ENCODE measurements around the gene RNH1. TPM values are rescaled to one million over a fixed set of nuclear protein-coding genes. Genes with fewer than 3 reads are reported as not detected.

The RNH1 gene
- total and polyA plus RNA-seq, 10 of the 15 experiments (the other 5 are each of a cell fraction or from before 2014, with no cell fraction given), result 2.3 to 162 (median 72.1) TPM

DNA sequence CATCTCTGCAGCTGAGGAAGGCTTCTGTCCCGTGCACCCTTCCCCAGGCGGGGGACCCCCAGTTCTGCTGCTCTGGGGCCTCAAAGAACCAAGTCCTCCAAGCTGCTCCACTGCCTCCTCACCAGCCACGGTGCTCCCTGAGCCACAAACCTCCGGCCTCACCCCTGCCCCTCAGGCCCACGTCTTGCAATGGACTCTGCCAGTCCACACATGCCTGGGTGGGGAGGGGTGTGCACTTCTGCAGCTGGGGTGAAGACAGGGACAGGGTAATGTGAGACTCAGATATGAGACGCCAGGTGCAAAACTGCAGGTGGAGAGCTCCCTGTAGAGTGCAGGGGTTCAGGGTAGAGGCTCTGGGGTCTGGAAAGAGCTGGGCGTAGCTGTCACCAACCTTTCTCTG, 60.2 kb downstream of the RNH1 start:
- no peaks in the 10 kb centered on the region for H3K27me3 ChIP-seq (replicated peaks in 1 of 2; ENCODE audit: control insufficient read depth in 2 of 2, insufficient read depth in 2 of 2, low read length in 1 of 2)
- DNase-seq (ENCODE audit: low read depth, low spot score) (no peak), ATAC-seq (no peak), FAIRE-seq (no peak)
- H3K4me3 ChIP-seq, result no peak overlapping the region
- CTCF ChIA-PET, result interaction anchor here (2.2 to 2.4 kb wide), 2 partner anchors 141 to 196 kb away, joined by 5 to 13 read pairs; no protein-coding TSS in a partner anchor
- POLR2A ChIA-PET, result interaction anchor here (1.1 kb wide), 1 partner anchor 240 kb away, joined by 3 read pairs; the partner anchor contains the start of genes BET1L and RIC8A
- SMC1A ChIA-PET (ENCODE audit: uncharacterized antibody, unreplicated experiment), result no interaction called here
- H4K20me1 ChIP-seq (ENCODE audit: control insufficient read depth, insufficient read depth), result no peaks in the 10 kb centered on the region
- no TSS peak for BruUV-seq (replicated peaks)
- H3K9me3 ChIP-seq (replicated peaks; ENCODE audit: control insufficient read depth, insufficient read depth, low read length), result no peaks in the 10 kb centered on the region
- 65% methylated on average over 7 of the region's 7 CpGs for WGBS (ENCODE audit: insufficient coverage, insufficient replicate concordance, low lambda C conversion rate, missing lambda C conversion rate)
- H2AFZ ChIP-seq (ENCODE audit: control insufficient read depth, low read depth, low read length), result no peak overlapping the region
- H3K4me2 ChIP-seq (ENCODE audit: control insufficient read depth, insufficient read depth), result no peak overlapping the region
- H3K4me1 ChIP-seq (ENCODE audit: control insufficient read depth, insufficient read depth, low read length), result peaks cover 15% of the 10 kb centered on the region
- H3K27ac ChIP-seq (ENCODE audit: control insufficient read depth, insufficient read depth), result no peak overlapping the region
- intact Hi-C loops (cut with micrococcal nuclease; ENCODE audit: unreplicated experiment), result loop anchor here (10.0 kb wide), 2 partner anchors 142 to 242 kb away; partner anchors contain the start of genes BET1L, IFITM2 and RIC8A
- in situ Hi-C loops (cut with MboI), result no loop called here
- TF ChIP-seq, protein P1, sequence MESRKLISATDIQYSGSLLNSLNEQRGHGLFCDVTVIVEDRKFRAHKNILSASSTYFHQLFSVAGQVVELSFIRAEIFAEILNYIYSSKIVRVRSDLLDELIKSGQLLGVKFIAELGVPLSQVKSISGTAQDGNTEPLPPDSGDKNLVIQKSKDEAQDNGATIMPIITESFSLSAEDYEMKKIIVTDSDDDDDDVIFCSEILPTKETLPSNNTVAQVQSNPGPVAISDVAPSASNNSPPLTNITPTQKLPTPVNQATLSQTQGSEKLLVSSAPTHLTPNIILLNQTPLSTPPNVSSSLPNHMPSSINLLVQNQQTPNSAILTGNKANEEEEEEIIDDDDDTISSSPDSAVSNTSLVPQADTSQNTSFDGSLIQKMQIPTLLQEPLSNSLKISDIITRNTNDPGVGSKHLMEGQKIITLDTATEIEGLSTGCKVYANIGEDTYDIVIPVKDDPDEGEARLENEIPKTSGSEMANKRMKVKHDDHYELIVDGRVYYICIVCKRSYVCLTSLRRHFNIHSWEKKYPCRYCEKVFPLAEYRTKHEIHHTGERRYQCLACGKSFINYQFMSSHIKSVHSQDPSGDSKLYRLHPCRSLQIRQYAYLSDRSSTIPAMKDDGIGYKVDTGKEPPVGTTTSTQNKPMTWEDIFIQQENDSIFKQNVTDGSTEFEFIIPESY (IDR thresholded peaks at IDR 0.05), result no peak
- TF ChIP-seq SREBF1 (IDR thresholded peaks at IDR 0.05; ENCODE audit: low read length), result no peak
- TF ChIP-seq, protein P2, sequence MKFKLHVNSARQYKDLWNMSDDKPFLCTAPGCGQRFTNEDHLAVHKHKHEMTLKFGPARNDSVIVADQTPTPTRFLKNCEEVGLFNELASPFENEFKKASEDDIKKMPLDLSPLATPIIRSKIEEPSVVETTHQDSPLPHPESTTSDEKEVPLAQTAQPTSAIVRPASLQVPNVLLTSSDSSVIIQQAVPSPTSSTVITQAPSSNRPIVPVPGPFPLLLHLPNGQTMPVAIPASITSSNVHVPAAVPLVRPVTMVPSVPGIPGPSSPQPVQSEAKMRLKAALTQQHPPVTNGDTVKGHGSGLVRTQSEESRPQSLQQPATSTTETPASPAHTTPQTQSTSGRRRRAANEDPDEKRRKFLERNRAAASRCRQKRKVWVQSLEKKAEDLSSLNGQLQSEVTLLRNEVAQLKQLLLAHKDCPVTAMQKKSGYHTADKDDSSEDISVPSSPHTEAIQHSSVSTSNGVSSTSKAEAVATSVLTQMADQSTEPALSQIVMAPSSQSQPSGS (IDR thresholded peaks at IDR 0.05; ENCODE audit: low read length), result no peak
- no peak for TF ChIP-seq ZNF207 (IDR thresholded peaks at IDR 0.05; ENCODE audit: borderline replicate concordance)
- H3K79me2 ChIP-seq (ENCODE audit: control insufficient read depth, insufficient read depth, low read length), result peaks cover 14% of the 10 kb centered on the region
- no peak overlapping the region for H3K9ac ChIP-seq (ENCODE audit: control insufficient read depth, insufficient read depth, low read length)
- RAD21 ChIA-PET (ENCODE audit: unreplicated experiment), result interaction anchor here (0.6 to 2.7 kb wide), 2 partner anchors 40 to 207 kb away, joined by 3 to 17 read pairs; no protein-coding TSS in a partner anchor
- H3K36me3 ChIP-seq (ENCODE audit: control insufficient read depth in 2 of 2, insufficient read depth in 2 of 2, low read length in 1 of 2), result no peaks in the 10 kb centered on the region
